ENCODE results near the gene UNC119B. TPM values are rescaled to one million over a fixed set of nuclear protein-coding genes. Genes with fewer than 3 reads are reported as not detected.

Gene UNC119B
- total RNA-seq, 4 donors from 2014 or later = 11.3 to 24.1 (median 17.6) TPM

GRCh38 chr12:120708651-120709050 lies 1.6 kb upstream of the UNC119B start:
- TF ChIP-seq CTCF (IDR thresholded peaks at IDR 0.05; ENCODE audit: low read depth) = no peak

GRCh38 chr12:120710805-120711296 lies 593 bp downstream of the UNC119B start:
- TF ChIP-seq CTCF (IDR thresholded peaks at IDR 0.05; ENCODE audit: low read depth) = no peak

- no peak for TF ChIP-seq CTCF (IDR thresholded peaks at IDR 0.05; ENCODE audit: low read depth)
These were observed 1.2 kb downstream of the UNC119B start for GRCh38 chr12:120711411-120711810.

GRCh38 chr12:120712610-120713009 lies 2.4 kb downstream of the UNC119B start:
- no peak for TF ChIP-seq CTCF (IDR thresholded peaks at IDR 0.05; ENCODE audit: low read depth)

- no peak for TF ChIP-seq CTCF (IDR thresholded peaks at IDR 0.05; ENCODE audit: low read depth)
These were observed 3.7 kb downstream of the UNC119B start for GRCh38 chr12:120713861-120714482.

GRCh38 chr12:120718055-120718454 lies 7.8 kb downstream of the UNC119B start:
- no peak for TF ChIP-seq CTCF (IDR thresholded peaks at IDR 0.05; ENCODE audit: low read depth)

GRCh38 chr12:120719072-120719471 lies 8.8 kb downstream of the UNC119B start:
- TF ChIP-seq CTCF (IDR thresholded peaks at IDR 0.05; ENCODE audit: low read depth) = no peak
